HepG2 (cell line): ENCODE data around the gene DST. TPM values are rescaled to one million over a fixed set of nuclear protein-coding genes. Genes with fewer than 3 reads are reported as not detected.

ENCODE experiments used
- CEBPZ ChIP-seq: IDR thresholded peaks from 2 replicates; pipeline ENCODE4 v1.6.1; 2012; ENCODE audit warnings: low read length, improper control_type of control experiment
- CENPBD1 ChIP-seq: sonication (generic); formaldehyde crosslinking; IDR thresholded peaks from 2 replicates; pipeline ENCODE4 v1.8.0; 2022; ENCODE audit warnings: missing genetic modification reagents, low read depth, mild to moderate bottlenecking, borderline replicate concordance
- CSRNP2 ChIP-seq: sonication (generic); formaldehyde crosslinking; conservative IDR thresholded peaks from 2 replicates; pipeline ENCODE4 v1.8.0; 2022; ENCODE audit warnings: low read depth, missing genetic modification reagents
- ETV5 ChIP-seq: IDR thresholded peaks from 2 replicates; pipeline ENCODE4 v1.6.1; 2018; ENCODE audit warnings: missing biosample characterization, missing genetic modification reagents, inconsistent platforms, borderline replicate concordance
- HMGXB3 ChIP-seq: sonication (generic); formaldehyde crosslinking; IDR thresholded peaks from 2 replicates; pipeline ENCODE4 v1.4.0; 2020; ENCODE audit warnings: missing genetic modification reagents, borderline replicate concordance
- MXI1 ChIP-seq: IDR thresholded peaks from 3 replicates; pipeline ENCODE4 v1.6.1; 2012; ENCODE audit warnings: low read depth, low read length, inconsistent platforms, borderline replicate concordance
- PAXIP1 ChIP-seq: sonication (generic); formaldehyde crosslinking; conservative IDR thresholded peaks from 2 replicates; pipeline ENCODE4 v1.4.0; 2020; ENCODE audit warnings: mild to moderate bottlenecking, missing genetic modification reagents, moderate library complexity
- RBFOX2 ChIP-seq: fragments of 200-400 bp; formaldehyde crosslinking; IDR thresholded peaks from 2 replicates; pipeline ENCODE4 v1.6.1; 2017; ENCODE audit warnings: low read depth, mild to moderate bottlenecking, low read length
- RORA ChIP-seq: sonication (generic); formaldehyde crosslinking; IDR thresholded peaks from 2 replicates; pipeline ENCODE4 v1.5.0; 2020; ENCODE audit warnings: mild to moderate bottlenecking, missing genetic modification reagents, moderate library complexity
- ZNF180 ChIP-seq: sonication (generic); formaldehyde crosslinking; IDR thresholded peaks from 2 replicates; pipeline ENCODE4 v1.4.0; 2020; ENCODE audit warnings: low read depth, missing genetic modification reagents, borderline replicate concordance
- ZNF441 ChIP-seq: sonication (generic); formaldehyde crosslinking; IDR thresholded peaks from 2 replicates; pipeline ENCODE4 v1.7.0; 2021; ENCODE audit warnings: missing genetic modification reagents, borderline replicate concordance
- ZNF597 ChIP-seq: sonication (generic); formaldehyde crosslinking; IDR thresholded peaks from 2 replicates; pipeline ENCODE4 v1.5.0; 2020; ENCODE audit warnings: missing genetic modification reagents
- ZNF598 ChIP-seq: sonication (generic); formaldehyde crosslinking; IDR thresholded peaks from 2 replicates; pipeline ENCODE4 v1.5.1; 2020; ENCODE audit warnings: mild to moderate bottlenecking, missing genetic modification reagents, borderline replicate concordance
- polyA plus RNA-seq, 8 experiments: library from polyadenylated mRNA; depleted of rRNA in 3 of 8; stranded (reverse) in 7 of 8; unstranded in 1 of 8; fragments of >200 nt; fragmentation: Illumina TruSeq in 4 of 8; extraction: Trizol in 4 of 8; gene quantifications; 2 replicates each; pipeline versions ENCODE4 v1.2.1 to v1.2.3, GENCODE V29; 2011 to 2016; ENCODE audit warnings: low read depth in 4 of 8, missing spikeins in 1 of 8, mixed read lengths in 1 of 8; ENCODE audit not compliant: insufficient read depth in 1 of 8
- total RNA-seq, 5 experiments: library from RNA; depleted of rRNA; stranded (reverse); fragments of >200 nt; fragmentation: Illumina TruSeq; extraction: Trizol; gene quantifications; 2 replicates each; pipeline ENCODE4 v1.2.3, GENCODE V29; 2016; ENCODE audit warnings: low read depth in 1 of 5

The DST gene
- total and polyA plus RNA-seq, 2 of the 13 experiments (the other 11 are each of a cell fraction or from before 2014, with no cell fraction given), result 64.4 to 89.0 TPM

- TF ChIP-seq HMGXB3 (CRISPR knock-in tag), result no peak
- TF ChIP-seq ZNF180 (CRISPR knock-in tag), result no peak
- no peak for TF ChIP-seq ZNF598 (CRISPR knock-in tag)
- no peak for TF ChIP-seq ZNF597 (CRISPR knock-in tag)
- TF ChIP-seq ZNF441 (CRISPR knock-in tag), result no peak
- TF ChIP-seq PAXIP1 (CRISPR knock-in tag), result peak; percentile 53; the same call in 1 of the 2 replicates
- TF ChIP-seq ETV5, result no peak
- TF ChIP-seq MXI1, result 0 out of 3 replicates have a peak, but pooled peaks have one; percentile 11
- peak; percentile 40; the same call in 1 of the 2 replicates for TF ChIP-seq RBFOX2
- TF ChIP-seq CEBPZ, result no peak
- TF ChIP-seq CENPBD1 (CRISPR knock-in tag), result no peak
- TF ChIP-seq RORA (CRISPR knock-in tag), result no peak
- no peak for TF ChIP-seq CSRNP2 (CRISPR knock-in tag)
Observed at GRCh38 chr6:56624046-56624727, 18.5 kb downstream of the DST start (continued).
